PC-9 (cell line): ENCODE measurements around the gene F5. TPM values are rescaled to one million over a fixed set of nuclear protein-coding genes. Genes with fewer than 3 reads are reported as not detected.

ENCODE experiments used
- BruUV-seq: library from RNA; stranded (reverse); fragments of 400-500 nt; replicated peaks from 2 replicates; lab custom pipeline; 2021; lab: Mats Ljungman, UMichigan
- CTCF ChIA-PET: fragments of 300-600 bp; sonication (Branson Sonifier 250); formaldehyde crosslinking; loops from one replicate; lab custom pipeline; 2022; ENCODE audit warnings: antibody characterized with exemption; lab: Charles Lee
- POLR2A ChIA-PET: fragments of 300-600 bp; sonication (Branson Sonifier 250); formaldehyde crosslinking; loops from one replicate; lab custom pipeline; 2022; ENCODE audit warnings: antibody characterized with exemption; ENCODE audit not compliant: unreplicated experiment; lab: Charles Lee
- DNase-seq, 2 experiments: peaks; one replicate each; pipeline versions ENCODE4 v3.0.0 to v3.0.0-alpha.2; 2015 to 2022; ENCODE audit warnings: mixed read lengths in 1 of 2
- H2AFZ ChIP-seq: fragments of 200-600 bp; sonication (generic); 2 replicates; pipeline ENCODE4 v1.8.1; 2017; ENCODE audit warnings: antibody characterized with exemption
- H3F3A ChIP-seq: fragments of 200-600 bp; sonication (generic); 2 replicates; pipeline ENCODE4 v1.8.1; 2017; ENCODE audit warnings: antibody characterized with exemption, mild to moderate bottlenecking, low read depth; ENCODE audit not compliant: insufficient read depth
- H3K27ac ChIP-seq: fragments of 200-600 bp; sonication (generic); 2 replicates; pipeline ENCODE4 v1.6.1; 2016; ENCODE audit warnings: mixed run types
- H3K27me3 ChIP-seq: fragments of 200-600 bp; sonication (generic); 2 replicates; pipeline ENCODE4 v1.6.1; 2016; ENCODE audit warnings: low read depth, mixed run types; ENCODE audit not compliant: insufficient read depth
- H3K36me3 ChIP-seq: fragments of 200-600 bp; sonication (generic); 2 replicates; pipeline ENCODE4 v1.6.1; 2016; ENCODE audit warnings: low read depth, mixed run types
- H3K4me1 ChIP-seq: fragments of 200-600 bp; sonication (generic); replicated peaks from 2 replicates; pipeline ENCODE4 v1.6.1; 2016; ENCODE audit warnings: mixed run types; ENCODE audit not compliant: insufficient read depth
- H3K4me2 ChIP-seq: fragments of 200-600 bp; sonication (generic); 2 replicates; pipeline ENCODE4 v1.6.1; 2017; ENCODE audit warnings: mixed run types
- H3K4me3 ChIP-seq: fragments of 200-600 bp; sonication (generic); 2 replicates; pipeline ENCODE4 v1.6.1; 2016; ENCODE audit warnings: mixed run types
- H3K79me2 ChIP-seq: fragments of 200-600 bp; sonication (generic); 2 replicates; pipeline ENCODE4 v1.6.1; 2017; ENCODE audit warnings: low read depth, mixed run types
- H3K9me2 ChIP-seq: fragments of 200-600 bp; sonication (generic); 2 replicates; pipeline ENCODE4 v1.8.1; 2017; ENCODE audit warnings: mild to moderate bottlenecking; ENCODE audit not compliant: insufficient read depth
- H3K9me3 ChIP-seq: fragments of 200-600 bp; sonication (generic); 2 replicates; pipeline ENCODE4 v1.8.1; 2016; ENCODE audit warnings: low read depth; ENCODE audit not compliant: insufficient read depth
- H4K20me1 ChIP-seq: fragments of 200-600 bp; sonication (generic); 2 replicates; pipeline ENCODE4 v1.8.1; 2017; ENCODE audit not compliant: insufficient read depth
- EZH2 ChIP-seq: fragments of 200-600 bp; sonication (generic); IDR thresholded peaks from 2 replicates; pipeline ENCODE4 v1.8.0; 2017; ENCODE audit warnings: antibody characterized with exemption, low read depth
- intact Hi-C: fragments of 100-400 bp; cut with micrococcal nuclease; formaldehyde crosslinking; loops from one replicate; pipeline ENCODE4 v1.10.0; 2022; ENCODE audit not compliant: unreplicated experiment
- total RNA-seq: library from RNA; stranded (reverse); gene quantifications from 2 replicates; pipeline ENCODE4 v1.2.3, GENCODE V29; 2021
- TF ChIP-seq, protein P1 (sequence below): fragments of 200-600 bp; sonication (generic); conservative IDR thresholded peaks from 2 replicates; pipeline ENCODE4 v1.6.1; 2017; ENCODE audit warnings: mixed run types, antibody characterized with exemption, mild to moderate bottlenecking, moderate library complexity

Gene F5
- total RNA-seq, 1 experiment from 2014 or later: not detected

GRCh38 chr1:169586067-169586394 lies 250 bp downstream of the F5 start:
- Histone ChIP-seq H2AFZ (peak overlapping the region; percentile 70), H3K27ac (no peak overlapping the region), H3K9me2 (no peaks in the 10 kb centered on the region), H3K27me3 (no peaks in the 10 kb centered on the region), H3K4me1 (peaks cover 5% of the 10 kb centered on the region), H3K79me2 (no peaks in the 10 kb centered on the region), H3K4me2 (peak overlapping the region; percentile 79), H3K36me3 (no peaks in the 10 kb centered on the region), H4K20me1 (no peaks in the 10 kb centered on the region), H3K4me3 (peak overlapping the region; percentile 42), H3F3A (no peaks in the 10 kb centered on the region), H3K9me3 (no peaks in the 10 kb centered on the region; the same call in 1 of the 2 replicates)
- no peak for DNase-seq
- BruUV-seq: no TSS peak
- ChIA-PET CTCF (interaction anchor here (0.6 to 1.1 kb wide), 5 partner anchors 36 to 196 kb away, joined by 3 to 11 read pairs (median 4); no protein-coding TSS in a partner anchor), POLR2A (interaction anchor here (0.6 kb wide), 1 partner anchor 848 kb away, joined by 4 read pairs; no protein-coding TSS in a partner anchor)
- intact Hi-C loops: no loop called here
- no peak for TF ChIP-seq EZH2
- TF ChIP-seq, protein P1, sequence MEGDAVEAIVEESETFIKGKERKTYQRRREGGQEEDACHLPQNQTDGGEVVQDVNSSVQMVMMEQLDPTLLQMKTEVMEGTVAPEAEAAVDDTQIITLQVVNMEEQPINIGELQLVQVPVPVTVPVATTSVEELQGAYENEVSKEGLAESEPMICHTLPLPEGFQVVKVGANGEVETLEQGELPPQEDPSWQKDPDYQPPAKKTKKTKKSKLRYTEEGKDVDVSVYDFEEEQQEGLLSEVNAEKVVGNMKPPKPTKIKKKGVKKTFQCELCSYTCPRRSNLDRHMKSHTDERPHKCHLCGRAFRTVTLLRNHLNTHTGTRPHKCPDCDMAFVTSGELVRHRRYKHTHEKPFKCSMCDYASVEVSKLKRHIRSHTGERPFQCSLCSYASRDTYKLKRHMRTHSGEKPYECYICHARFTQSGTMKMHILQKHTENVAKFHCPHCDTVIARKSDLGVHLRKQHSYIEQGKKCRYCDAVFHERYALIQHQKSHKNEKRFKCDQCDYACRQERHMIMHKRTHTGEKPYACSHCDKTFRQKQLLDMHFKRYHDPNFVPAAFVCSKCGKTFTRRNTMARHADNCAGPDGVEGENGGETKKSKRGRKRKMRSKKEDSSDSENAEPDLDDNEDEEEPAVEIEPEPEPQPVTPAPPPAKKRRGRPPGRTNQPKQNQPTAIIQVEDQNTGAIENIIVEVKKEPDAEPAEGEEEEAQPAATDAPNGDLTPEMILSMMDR: no peak

DNA sequence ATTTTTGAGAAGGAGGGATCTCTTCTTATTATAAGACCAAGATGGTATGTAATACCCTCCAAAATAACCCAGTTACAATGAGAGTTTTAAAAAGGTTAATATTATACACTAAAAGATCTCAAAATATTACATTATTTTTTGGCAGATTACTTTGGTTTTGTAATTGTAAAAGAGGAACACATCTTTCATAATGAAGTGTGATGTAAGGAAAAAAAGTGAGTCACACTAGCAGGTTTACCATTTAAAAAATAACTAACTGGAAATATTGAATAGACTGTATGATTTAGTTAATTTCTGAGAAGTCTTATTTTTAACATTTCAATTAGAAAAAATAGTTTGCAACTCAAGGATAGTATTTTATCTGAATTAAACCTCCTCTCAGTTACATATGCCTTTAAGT lies 1.1 kb downstream of the F5 start:
- Histone ChIP-seq H3K4me3 (no peak overlapping the region), H3K79me2 (no peaks in the 10 kb centered on the region), H2AFZ (no peak overlapping the region), H3K9me3 (no peaks in the 10 kb centered on the region; the same call in 1 of the 2 replicates), H3K4me1 (peaks cover 5% of the 10 kb centered on the region), H3K36me3 (no peaks in the 10 kb centered on the region), H3K27me3 (no peaks in the 10 kb centered on the region), H4K20me1 (no peaks in the 10 kb centered on the region), H3F3A (no peaks in the 10 kb centered on the region), H3K27ac (no peak overlapping the region), H3K4me2 (no peak overlapping the region), H3K9me2 (no peaks in the 10 kb centered on the region)
- DNase-seq: no peak
- TF ChIP-seq EZH2: no peak
- TF ChIP-seq, protein P1: no peak
- intact Hi-C loops: no loop called here
- POLR2A ChIA-PET: no interaction called here
- no TSS peak for BruUV-seq
- CTCF ChIA-PET: no interaction called here

GRCh38 chr1:169584483-169585144 lies 1.7 kb downstream of the F5 start:
- no peaks in the 10 kb centered on the region for H3K27me3 ChIP-seq
- CTCF ChIA-PET: no interaction called here

More at GRCh38 chr1:169584483-169585144, 1.7 kb downstream of the F5 start:
- Histone ChIP-seq H2AFZ (no peak overlapping the region), H4K20me1 (no peaks in the 10 kb centered on the region), H3K4me2 (no peak overlapping the region), H3K4me1 (peaks cover 5% of the 10 kb centered on the region), H3K9me2 (no peaks in the 10 kb centered on the region), H3K9me3 (no peaks in the 10 kb centered on the region; the same call in 1 of the 2 replicates), H3K27ac (no peak overlapping the region), H3F3A (no peaks in the 10 kb centered on the region), H3K36me3 (no peaks in the 10 kb centered on the region), H3K79me2 (no peaks in the 10 kb centered on the region), H3K4me3 (no peak overlapping the region)
- BruUV-seq: no TSS peak
- intact Hi-C loops: no loop called here
- no peak for DNase-seq
- POLR2A ChIA-PET: no interaction called here
- TF ChIP-seq EZH2: no peak
- TF ChIP-seq, protein P1: no peak
